Stimulated activated CD4-positive, alpha-beta T cell treated with anti-CD3 and anti-CD28 coated beads, Interleukin-4, amount 100 ng/mL, for 4 hours (primary cell): ENCODE measurements around the gene HNRNPM.
"Not testable (repeated sequence)": the region's sequence is repeated elsewhere in the genome, so short reads cannot be mapped to it uniquely, and the experiment has no call there.

Experiments used
- DNase-seq, 2 experiments: peaks; one replicate each; pipeline ENCODE4 v3.0.0-alpha.2; 2020

Gene HNRNPM

GRCh38 chr19:8444677-8445487 is at the start of gene HNRNPM:
HNRNPM (plus strand) TSS chr19:8444975; CDS start chr19:8444999, 24 bp downstream.
- DNase-seq = peak; percentile 100

- no peak for DNase-seq
Measured at GRCh38 chr19:8395621-8396082, 49.1 kb upstream of the HNRNPM start.

GRCh38 chr19:8396185-8396562 is 48.6 kb upstream of the HNRNPM start:
- DNase-seq = no peak

- peak; percentile 53 to 72 for DNase-seq
Measured at GRCh38 chr19:8396563-8397203, 48.1 kb upstream of the HNRNPM start.

- no peak for DNase-seq
Measured at GRCh38 chr19:8397271-8397670, 47.5 kb upstream of the HNRNPM start.

GRCh38 chr19:8397746-8398310 is 46.9 kb upstream of the HNRNPM start:
- no peak for DNase-seq

GRCh38 chr19:8398311-8398771 is 46.4 kb upstream of the HNRNPM start:
- DNase-seq = no peak

GRCh38 chr19:8399681-8400188 is 45.0 kb upstream of the HNRNPM start:
- no peak for DNase-seq

GRCh38 chr19:8401981-8402411 is 42.8 kb upstream of the HNRNPM start:
- no peak for DNase-seq

GRCh38 chr19:8403098-8403819 is 41.5 kb upstream of the HNRNPM start:
- DNase-seq = no peak

- no peak for DNase-seq
Measured at GRCh38 chr19:8403820-8404109, 41.0 kb upstream of the HNRNPM start.

GRCh38 chr19:8404391-8405151 is 40.2 kb upstream of the HNRNPM start:
- DNase-seq = no peak

- not testable (repeated sequence) for DNase-seq
Measured at GRCh38 chr19:8410718-8411117, 34.1 kb upstream of the HNRNPM start.

GRCh38 chr19:8412783-8413628 is 31.8 kb upstream of the HNRNPM start, which contains the start of gene MARCHF2:
MARCHF2 (plus strand) TSS chr19:8413305; CDS start chr19:8421841, 8,536 bp downstream.
- peak; percentile 95 to 96 for DNase-seq

- DNase-seq = no peak
Measured at GRCh38 chr19:8413629-8413995, 31.2 kb upstream of the HNRNPM start.

- DNase-seq = no peak
Measured at GRCh38 chr19:8416796-8417195, 28.0 kb upstream of the HNRNPM start.

GRCh38 chr19:8421484-8422461 is 23.0 kb upstream of the HNRNPM start:
- DNase-seq = no peak

- DNase-seq = no peak
Measured at GRCh38 chr19:8423817-8424223, 21.0 kb upstream of the HNRNPM start.

GRCh38 chr19:8425331-8425730 is 19.4 kb upstream of the HNRNPM start:
- DNase-seq = not testable (repeated sequence)

- DNase-seq = no peak
Measured at GRCh38 chr19:8426283-8426682, 18.5 kb upstream of the HNRNPM start.
